HG03066 (cell line): ENCODE results near the gene SLC7A8.

Source experiments
- ATAC-seq: cut with Tn5 transposase; IDR thresholded peaks from one replicate; pipeline ENCODE4 v1.9.1; 2021; ENCODE audit warnings: low read depth; ENCODE audit not compliant: unreplicated experiment

SLC7A8 gene

DNA sequence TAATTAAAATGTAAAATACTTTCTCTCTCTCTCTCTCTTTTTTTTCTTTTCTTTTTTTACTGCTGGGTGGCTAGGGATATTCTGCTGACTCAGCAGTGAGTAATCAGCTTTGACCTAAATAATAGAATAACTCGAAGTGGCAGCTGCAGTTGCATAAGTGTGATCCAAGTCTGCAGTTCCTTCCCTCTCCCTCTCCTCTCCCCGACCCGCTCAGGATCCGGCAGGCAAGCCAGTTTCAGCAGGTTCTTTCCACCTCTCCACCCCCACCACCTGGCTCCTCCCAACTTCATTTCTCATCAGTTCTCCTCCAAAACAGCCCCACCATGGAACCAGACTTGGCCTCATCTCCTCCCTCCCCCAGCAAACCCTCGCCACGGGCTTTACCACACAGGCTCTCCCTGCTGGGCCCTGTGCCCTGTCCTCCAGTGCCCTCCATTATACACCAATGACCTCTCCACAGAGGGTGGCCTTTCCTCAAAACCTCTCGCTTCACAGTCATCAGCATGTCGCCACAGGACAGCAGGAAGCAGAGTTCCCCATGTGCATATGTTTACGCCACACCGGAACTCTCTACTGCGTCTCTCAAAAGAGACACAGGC lies 22.4 kb downstream of the SLC7A8 start:
- ATAC-seq = no peak

DNA sequence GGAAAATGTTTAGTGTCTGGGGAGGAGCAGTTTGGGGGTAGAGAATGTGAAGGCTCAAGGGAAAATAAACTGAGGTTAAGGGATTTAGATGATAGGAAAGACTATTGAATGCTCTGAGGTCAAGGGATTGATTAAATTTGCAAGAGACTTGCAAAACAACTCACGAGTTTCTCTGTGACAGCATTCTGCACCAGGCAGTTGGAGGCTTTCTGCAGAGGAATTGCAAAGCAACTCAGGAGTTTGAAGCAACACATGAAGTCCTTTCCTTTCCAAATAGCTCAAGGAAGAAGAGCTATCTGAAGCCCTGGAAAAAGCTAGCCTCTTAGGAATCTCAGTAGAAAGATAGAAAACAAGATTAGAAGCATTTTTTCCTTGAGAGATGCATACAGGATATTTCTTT lies 23.9 kb downstream of the SLC7A8 start:
- ATAC-seq = no peak

DNA sequence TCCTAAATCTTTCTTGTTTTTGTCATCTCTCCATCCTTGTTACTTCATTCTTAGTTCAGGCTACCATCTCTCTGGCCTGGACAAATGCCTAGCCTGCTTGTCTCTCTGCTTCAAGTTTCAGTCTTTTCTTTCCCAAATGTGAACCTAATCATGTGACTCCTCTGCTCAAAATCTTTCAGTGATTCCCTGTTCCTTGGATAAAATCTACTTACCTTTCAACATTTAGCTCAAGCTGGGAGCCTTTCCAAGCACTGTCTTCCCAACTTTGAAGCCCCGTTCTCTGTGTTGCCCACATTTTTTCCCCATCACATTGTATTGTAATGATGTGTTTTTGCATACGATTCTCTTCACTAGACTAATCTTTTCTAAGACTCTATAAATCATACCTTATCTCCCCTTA lies 24.7 kb downstream of the SLC7A8 start:
- no peak for ATAC-seq

- ATAC-seq = no peak
Observed at GRCh38 chr14:23154964-23155587, 28.4 kb downstream of the SLC7A8 start.

DNA sequence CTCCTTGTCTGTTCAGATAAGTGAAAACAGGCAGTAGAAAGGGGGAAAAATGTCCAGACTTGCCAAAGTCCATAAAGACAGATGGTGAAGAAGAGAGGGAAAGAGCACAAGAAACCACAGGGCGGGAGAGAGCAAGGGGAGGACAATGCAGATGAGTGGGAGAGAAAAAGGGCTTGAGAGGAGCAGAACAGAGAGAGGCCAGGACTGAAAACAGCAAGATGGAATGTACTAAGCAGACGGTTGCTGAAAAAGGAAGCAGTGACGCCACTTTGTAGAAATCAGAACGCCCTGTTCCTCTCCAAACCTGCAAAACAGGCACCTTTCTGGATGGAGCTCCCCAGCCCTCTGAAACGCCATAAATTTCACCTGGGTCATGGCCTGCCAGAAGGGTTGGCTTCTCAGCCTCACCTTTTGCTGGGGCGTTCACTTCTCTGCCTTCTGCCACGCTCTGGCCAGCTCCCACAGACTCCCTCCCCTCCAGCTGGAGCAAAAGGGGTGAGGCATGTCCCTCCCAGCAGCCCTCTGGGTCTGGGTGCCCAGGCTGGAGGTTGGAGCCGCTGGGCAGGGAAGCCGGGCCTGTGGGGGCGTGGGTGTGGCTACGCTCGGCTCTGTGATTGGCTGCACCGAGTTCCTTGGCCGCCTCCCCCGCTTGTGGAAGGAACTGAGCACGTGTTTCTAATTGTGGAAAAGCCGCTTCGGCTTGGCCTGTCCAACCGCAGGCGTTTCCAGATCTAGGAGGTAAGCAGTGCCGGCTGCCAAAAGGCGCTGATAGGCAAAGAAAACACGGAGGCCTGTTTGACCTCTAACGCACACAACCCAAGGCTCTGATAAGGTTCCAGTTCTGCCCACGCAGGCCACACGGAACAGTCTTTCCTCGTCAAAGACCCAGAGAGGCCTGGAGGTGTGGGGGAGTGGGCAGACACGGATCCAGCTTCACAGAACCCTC lies 29.3 kb downstream of the SLC7A8 start:
- ATAC-seq = no peak

DNA sequence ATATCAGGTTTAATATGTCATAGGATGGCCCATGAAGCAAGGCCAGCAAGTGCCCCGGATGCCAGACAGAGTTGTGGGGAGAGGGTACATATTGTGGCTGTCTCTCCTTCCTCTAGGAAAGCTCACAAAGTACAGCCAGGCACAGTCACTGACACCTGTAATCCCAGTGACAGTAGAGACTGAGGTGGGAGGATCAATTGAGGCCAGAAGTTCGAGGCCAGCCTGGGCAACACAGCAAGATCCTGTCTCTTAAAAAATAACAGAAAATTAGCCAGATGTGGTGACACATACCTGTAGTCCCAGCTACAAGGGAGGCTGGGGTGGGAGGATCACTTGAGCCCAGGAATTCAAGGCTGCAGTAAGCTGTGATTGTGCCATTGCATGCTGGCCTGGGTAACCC lies 32.1 kb downstream of the SLC7A8 start:
- ATAC-seq = no peak

- no peak for ATAC-seq
Observed at GRCh38 chr14:23149745-23150144, 33.7 kb downstream of the SLC7A8 start.

- no peak for ATAC-seq
Observed at GRCh38 chr14:23148591-23149249, 34.7 kb downstream of the SLC7A8 start.

GRCh38 chr14:23147676-23148075 lies 35.8 kb downstream of the SLC7A8 start:
- ATAC-seq = no peak

GRCh38 chr14:23146980-23147379 lies 36.5 kb downstream of the SLC7A8 start:
- ATAC-seq = no peak

GRCh38 chr14:23146351-23146910 lies 37.0 kb downstream of the SLC7A8 start:
- no peak for ATAC-seq

- ATAC-seq = no peak
Observed at GRCh38 chr14:23145794-23146350, 37.6 kb downstream of the SLC7A8 start.

GRCh38 chr14:23143911-23144310 lies 39.5 kb downstream of the SLC7A8 start:
- no peak for ATAC-seq

- no peak for ATAC-seq
Observed at GRCh38 chr14:23142826-23143225, 40.6 kb downstream of the SLC7A8 start.

DNA sequence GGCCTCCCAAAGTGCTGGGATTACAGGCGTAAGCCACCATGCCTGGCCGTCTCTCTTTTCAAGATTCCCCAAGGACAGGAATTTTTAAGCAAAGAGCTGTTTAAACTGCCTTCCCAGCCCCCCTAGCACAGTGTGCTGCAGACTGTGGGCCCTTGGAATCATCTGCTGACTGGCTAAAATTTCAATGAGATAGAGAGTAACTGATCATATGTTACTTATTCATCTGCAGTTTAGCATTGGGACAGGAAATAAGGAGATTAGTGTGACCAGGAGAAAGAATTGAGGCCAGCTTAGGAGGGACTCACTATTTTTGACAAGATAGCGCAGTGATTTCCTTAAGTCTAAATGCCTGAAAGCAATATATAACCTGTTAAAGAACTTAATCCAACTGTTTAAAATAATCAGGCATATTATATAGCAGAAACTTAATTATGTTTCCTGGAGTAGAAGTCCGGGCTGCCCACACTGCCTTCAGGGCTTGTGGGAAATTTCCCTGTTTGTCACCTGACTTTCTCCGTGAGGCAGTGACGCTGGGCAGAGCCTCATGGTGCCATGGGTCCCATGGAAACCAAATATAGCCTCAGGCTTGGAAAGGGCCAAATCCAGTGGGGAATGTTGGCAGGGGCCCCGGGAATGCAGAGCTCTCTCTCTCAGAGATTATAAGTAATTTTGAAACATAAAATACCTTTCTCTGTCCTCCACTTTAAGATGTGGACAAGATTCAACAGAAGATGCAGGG lies 41.6 kb downstream of the SLC7A8 start:
- no peak for ATAC-seq

GRCh38 chr14:23140371-23140770 lies 43.1 kb downstream of the SLC7A8 start:
- no peak for ATAC-seq

DNA sequence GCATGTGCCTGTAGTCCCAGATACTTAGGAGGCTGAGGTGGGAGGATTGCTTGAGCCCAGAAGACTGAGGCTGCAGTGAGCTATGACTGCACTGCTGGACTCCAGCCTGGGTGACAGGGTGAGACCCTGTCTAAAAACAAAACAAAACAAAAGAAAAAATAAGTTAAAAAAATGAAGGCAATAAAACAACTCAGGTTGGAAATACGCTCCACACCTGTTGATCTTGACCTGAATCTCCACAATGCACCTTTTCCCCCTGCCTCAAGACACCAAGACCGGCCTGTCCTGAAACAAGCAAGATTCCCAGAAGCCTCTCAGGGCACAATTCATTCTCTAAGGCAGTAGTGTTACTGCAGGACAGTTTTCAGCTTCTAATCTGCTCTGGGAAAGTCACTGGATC lies 43.6 kb downstream of the SLC7A8 start:
- ATAC-seq = no peak

GRCh38 chr14:23137813-23138535 lies 45.5 kb downstream of the SLC7A8 start:
- ATAC-seq = no peak

DNA sequence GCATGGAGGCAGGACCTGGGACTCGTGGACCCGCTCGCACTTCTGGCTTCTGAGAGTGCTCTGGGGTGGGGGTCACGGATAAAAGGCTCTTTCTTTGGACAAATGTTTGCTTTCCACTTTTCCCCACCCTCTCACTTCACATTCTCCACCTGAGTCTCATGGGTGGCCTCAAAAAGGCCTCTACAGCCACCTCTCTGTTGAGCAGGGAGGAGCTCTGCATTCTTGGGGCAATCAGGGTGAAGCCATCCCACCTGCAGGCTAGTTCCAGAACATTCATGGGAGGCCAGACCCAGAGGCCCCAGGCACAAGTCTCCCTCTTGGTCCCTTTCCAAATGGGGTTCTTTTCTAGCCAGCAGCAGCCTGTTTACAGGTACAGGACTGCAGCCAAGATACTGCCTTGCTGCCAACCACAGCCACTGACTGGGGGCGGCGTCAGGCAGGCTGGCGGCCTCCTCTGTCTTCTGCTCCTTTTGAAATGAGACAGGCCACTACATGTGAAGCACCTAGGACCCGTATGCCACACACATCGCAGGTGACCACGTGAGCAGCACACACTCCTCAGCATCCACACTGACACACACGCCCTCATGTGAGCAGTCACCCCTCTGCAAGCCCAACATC lies 46.2 kb downstream of the SLC7A8 start:
- ATAC-seq = no peak
